ENCODE results near the gene RHOH. TPM values are rescaled to one million over a fixed set of nuclear protein-coding genes. Genes with fewer than 3 reads are reported as not detected.

Gene RHOH
- polyA plus RNA-seq, 2 of the 4 experiments (the other 2 are of a cell fraction) = 0.08 to 0.26 TPM

DNA sequence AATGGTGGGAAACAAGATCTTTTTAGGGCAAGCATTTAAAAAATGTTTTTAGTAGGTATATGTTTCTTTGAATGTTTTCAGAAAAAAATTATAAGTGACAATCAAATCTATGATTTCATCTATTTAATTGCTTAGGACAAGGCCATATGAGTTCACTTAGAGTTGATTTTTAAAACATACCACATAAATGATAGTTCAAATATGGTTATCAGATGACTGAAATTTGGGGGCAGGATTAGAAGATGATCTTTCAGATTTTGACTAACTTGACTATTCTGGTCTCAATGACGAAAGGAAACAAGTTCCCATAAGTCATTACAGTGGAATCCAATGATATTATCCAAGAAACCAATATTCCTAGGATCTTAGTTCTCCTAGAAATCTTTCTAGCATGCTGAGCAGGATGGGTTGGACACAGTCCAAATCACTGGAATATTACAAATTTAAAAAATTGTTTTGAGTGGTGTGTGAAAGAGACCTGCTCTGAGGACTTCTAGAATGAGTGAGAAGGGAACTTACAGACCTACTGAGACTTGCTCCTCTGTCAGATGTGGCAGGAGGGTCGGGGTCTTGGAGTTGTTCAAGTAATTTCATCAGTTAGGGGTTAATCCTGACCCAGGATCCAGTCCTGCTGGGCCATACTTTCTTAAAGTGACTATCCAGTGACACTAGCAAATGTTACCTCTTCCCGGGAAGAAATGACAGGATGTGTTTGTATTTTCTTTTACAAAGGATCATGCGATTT lies 20.0 kb downstream of the RHOH start:
- Histone ChIP-seq H3K4me3 (no peak overlapping the region), H3K9me3 (no peaks in the 10 kb centered on the region), H3K4me1 (no peaks in the 10 kb centered on the region), H3K27ac (no peak overlapping the region), H3K4me2 (no peak overlapping the region)
- ATAC-seq (no peak), DNase-seq (ENCODE audit: low read depth in 1 of 2, low spot score in 1 of 2) (no peak), FAIRE-seq (no peak)
- WGBS (ENCODE audit: missing lambda C conversion rate) = 66% methylated on average over 4 of the region's 4 CpGs
- CTCF ChIA-PET = no interaction called here
- POLR2A ChIA-PET = no interaction called here
- TF ChIP-seq JUN (IDR thresholded peaks at IDR 0.05) = no peak

DNA sequence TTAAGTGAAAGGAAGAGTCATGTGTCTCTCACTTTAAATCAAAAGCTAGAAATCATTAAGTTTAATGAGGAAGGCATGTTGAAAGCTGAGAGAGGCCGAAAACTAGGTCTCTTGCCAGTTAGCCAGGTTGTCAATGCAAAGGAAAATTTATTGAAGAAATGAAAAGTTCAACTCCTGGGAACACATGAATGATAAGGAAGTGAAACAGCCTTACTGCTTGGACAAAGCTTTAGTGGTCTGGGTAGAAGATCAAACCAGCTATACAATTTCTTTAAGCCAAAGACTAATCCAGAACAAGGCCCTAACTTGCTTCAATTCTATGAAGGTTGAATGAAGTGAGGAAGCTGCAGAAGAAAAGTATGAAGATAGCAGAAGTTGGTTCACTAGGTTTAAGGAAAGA lies 24.9 kb downstream of the RHOH start:
- Histone ChIP-seq H3K4me1 (no peaks in the 10 kb centered on the region), H3K9me3 (no peaks in the 10 kb centered on the region), H3K4me3 (no peak overlapping the region), H3K4me2 (no peak overlapping the region), H3K27ac (no peak overlapping the region)
- POLR2A ChIA-PET = no interaction called here
- CTCF ChIA-PET = no interaction called here
- WGBS (ENCODE audit: missing lambda C conversion rate) = 69% methylated on average over 1 of the region's 1 CpG
- no peak for FAIRE-seq
- no peak for TF ChIP-seq POLR2A (IDR thresholded peaks at IDR 0.05; ENCODE audit: low read length)
- no peak for TF ChIP-seq CBX2 (IDR thresholded peaks at IDR 0.05; ENCODE audit: borderline replicate concordance, low read depth)
- TF ChIP-seq EP300 (IDR thresholded peaks at IDR 0.05) = no peak
- TF ChIP-seq HEYL (CRISPR knock-in tag; IDR thresholded peaks at IDR 0.05) = no peak
- TF ChIP-seq CHD4 (IDR thresholded peaks at IDR 0.05; ENCODE audit: borderline replicate concordance) = no peak
- TF ChIP-seq CHD2 (IDR thresholded peaks at IDR 0.05; ENCODE audit: low read length, partially characterized antibody) = no peak
- no peak for ATAC-seq
- DNase-seq (ENCODE audit: low read depth in 1 of 2, low spot score in 1 of 2) = no peak

DNA sequence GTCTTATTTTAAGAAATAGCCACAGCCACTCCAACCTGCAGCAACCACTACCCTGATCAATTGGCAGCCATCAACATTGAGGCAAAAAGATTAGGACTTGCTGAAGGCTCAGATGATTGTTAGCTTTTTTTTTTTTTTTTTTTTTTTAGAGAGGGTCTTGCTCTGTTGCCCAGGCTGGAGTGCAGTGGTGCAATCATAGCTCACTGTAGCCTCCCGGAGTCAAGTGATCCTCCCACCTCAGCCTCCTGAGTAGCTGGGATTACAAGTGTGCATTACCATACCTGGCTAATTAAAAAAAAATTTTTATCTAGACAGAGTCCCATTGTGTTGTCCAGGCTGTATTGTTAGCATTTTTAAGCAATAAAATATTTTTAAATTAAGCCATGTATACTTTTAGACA lies 26.5 kb downstream of the RHOH start:
- no peaks in the 10 kb centered on the region for H3K4me1 ChIP-seq
- no peak for FAIRE-seq
- H3K27ac ChIP-seq = no peak overlapping the region
- no peak overlapping the region for H3K4me3 ChIP-seq
- no peak overlapping the region for H3K4me2 ChIP-seq
- no peaks in the 10 kb centered on the region for H3K9me3 ChIP-seq
- 89% methylated on average over 1 of the region's 1 CpG for WGBS (ENCODE audit: missing lambda C conversion rate)
- ATAC-seq = no peak
- no peak for DNase-seq (ENCODE audit: low read depth in 1 of 2, low spot score in 1 of 2)
- TF ChIP-seq HOXB13 (CRISPR knock-in tag; IDR thresholded peaks at IDR 0.05; ENCODE audit: low read depth) (no peak), HOXB5 (CRISPR knock-in tag; IDR thresholded peaks at IDR 0.05) (no peak), RCOR1 (IDR thresholded peaks at IDR 0.05; ENCODE audit: low read depth, low read length) (no peak), SREBF2 (IDR thresholded peaks at IDR 0.05) (no peak), CBX2 (IDR thresholded peaks at IDR 0.05; ENCODE audit: borderline replicate concordance, low read depth) (no peak), RFX5 (IDR thresholded peaks at IDR 0.05) (no peak), TP53 (CRISPR knock-in tag; IDR thresholded peaks at IDR 0.05) (no peak), TFCP2L1 (CRISPR knock-in tag; IDR thresholded peaks at IDR 0.05) (no peak), CHD4 (IDR thresholded peaks at IDR 0.05; ENCODE audit: borderline replicate concordance) (no peak), MAFK (IDR thresholded peaks at IDR 0.05; ENCODE audit: partially characterized antibody) (no peak), POLR2AphosphoS2 (conservative IDR thresholded peaks at IDR 0.05; ENCODE audit: low read length) (no peak), EHMT2 (IDR thresholded peaks at IDR 0.05; ENCODE audit: low read depth) (no peak), KDM1A (IDR thresholded peaks at IDR 0.05; ENCODE audit: low read depth) (no peak), PHF8 (IDR thresholded peaks at IDR 0.05; ENCODE audit: borderline replicate concordance, low read depth) (no peak), JUN (IDR thresholded peaks at IDR 0.05) (no peak)
- TF ChIP-seq, protein P1, sequence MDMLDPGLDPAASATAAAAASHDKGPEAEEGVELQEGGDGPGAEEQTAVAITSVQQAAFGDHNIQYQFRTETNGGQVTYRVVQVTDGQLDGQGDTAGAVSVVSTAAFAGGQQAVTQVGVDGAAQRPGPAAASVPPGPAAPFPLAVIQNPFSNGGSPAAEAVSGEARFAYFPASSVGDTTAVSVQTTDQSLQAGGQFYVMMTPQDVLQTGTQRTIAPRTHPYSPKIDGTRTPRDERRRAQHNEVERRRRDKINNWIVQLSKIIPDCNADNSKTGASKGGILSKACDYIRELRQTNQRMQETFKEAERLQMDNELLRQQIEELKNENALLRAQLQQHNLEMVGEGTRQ (IDR thresholded peaks at IDR 0.05) = no peak
- TF ChIP-seq, protein P2, sequence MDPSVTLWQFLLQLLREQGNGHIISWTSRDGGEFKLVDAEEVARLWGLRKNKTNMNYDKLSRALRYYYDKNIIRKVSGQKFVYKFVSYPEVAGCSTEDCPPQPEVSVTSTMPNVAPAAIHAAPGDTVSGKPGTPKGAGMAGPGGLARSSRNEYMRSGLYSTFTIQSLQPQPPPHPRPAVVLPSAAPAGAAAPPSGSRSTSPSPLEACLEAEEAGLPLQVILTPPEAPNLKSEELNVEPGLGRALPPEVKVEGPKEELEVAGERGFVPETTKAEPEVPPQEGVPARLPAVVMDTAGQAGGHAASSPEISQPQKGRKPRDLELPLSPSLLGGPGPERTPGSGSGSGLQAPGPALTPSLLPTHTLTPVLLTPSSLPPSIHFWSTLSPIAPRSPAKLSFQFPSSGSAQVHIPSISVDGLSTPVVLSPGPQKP (IDR thresholded peaks at IDR 0.05; ENCODE audit: low read depth, low read length) = no peak
- TF ChIP-seq, protein P3, sequence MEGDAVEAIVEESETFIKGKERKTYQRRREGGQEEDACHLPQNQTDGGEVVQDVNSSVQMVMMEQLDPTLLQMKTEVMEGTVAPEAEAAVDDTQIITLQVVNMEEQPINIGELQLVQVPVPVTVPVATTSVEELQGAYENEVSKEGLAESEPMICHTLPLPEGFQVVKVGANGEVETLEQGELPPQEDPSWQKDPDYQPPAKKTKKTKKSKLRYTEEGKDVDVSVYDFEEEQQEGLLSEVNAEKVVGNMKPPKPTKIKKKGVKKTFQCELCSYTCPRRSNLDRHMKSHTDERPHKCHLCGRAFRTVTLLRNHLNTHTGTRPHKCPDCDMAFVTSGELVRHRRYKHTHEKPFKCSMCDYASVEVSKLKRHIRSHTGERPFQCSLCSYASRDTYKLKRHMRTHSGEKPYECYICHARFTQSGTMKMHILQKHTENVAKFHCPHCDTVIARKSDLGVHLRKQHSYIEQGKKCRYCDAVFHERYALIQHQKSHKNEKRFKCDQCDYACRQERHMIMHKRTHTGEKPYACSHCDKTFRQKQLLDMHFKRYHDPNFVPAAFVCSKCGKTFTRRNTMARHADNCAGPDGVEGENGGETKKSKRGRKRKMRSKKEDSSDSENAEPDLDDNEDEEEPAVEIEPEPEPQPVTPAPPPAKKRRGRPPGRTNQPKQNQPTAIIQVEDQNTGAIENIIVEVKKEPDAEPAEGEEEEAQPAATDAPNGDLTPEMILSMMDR (IDR thresholded peaks at IDR 0.05) = no peak
- POLR2A ChIA-PET = interaction anchor here (0.7 kb wide), 1 partner anchor 32 kb away, joined by 3 read pairs; no protein-coding TSS in a partner anchor
- CTCF ChIA-PET = interaction anchor here (0.8 kb wide), 1 partner anchor 68 kb away, joined by 3 read pairs; no protein-coding TSS in a partner anchor

Measured in A549 (cell line).